K562 (cell line): ENCODE measurements around the gene LRRK1. TPM values are rescaled to one million over a fixed set of nuclear protein-coding genes. Genes with fewer than 3 reads are reported as not detected.

Experiments
- MNT ChIP-seq, 2 experiments: fragments of 450-650 bp; conservative IDR thresholded peaks; 2 replicates each; pipeline ENCODE4 v1.6.1; 2017; ENCODE audit warnings: mild to moderate bottlenecking in 2 of 2, moderate library complexity in 2 of 2
- REST ChIP-seq, 2 experiments: fragments of 450-650 bp; formaldehyde crosslinking in 1 of 2; IDR thresholded peaks; 2 replicates each; pipeline versions ENCODE4 v1.4.0 to v1.6.1; 2014 to 2020; ENCODE audit warnings: mild to moderate bottlenecking in 2 of 2, borderline replicate concordance in 1 of 2, low read depth in 1 of 2
- polyA plus RNA-seq, 8 experiments: library from polyadenylated mRNA; depleted of rRNA in 4 of 8; stranded (reverse) in 5 of 8; unstranded in 3 of 8; fragments of >200 nt; fragmentation: Nextera tagmentation in 2 of 8; fragmentation: Illumina TruSeq in 1 of 8; extraction: Ambion mirVana in 2 of 8; extraction: Trizol in 1 of 8; gene quantifications; 2 replicates each; pipeline versions ENCODE4 v1.2.1 to v1.2.3, GENCODE V29; 2011 to 2014; ENCODE audit warnings: inconsistent platforms in 1 of 8, missing spikeins in 1 of 8
- total RNA-seq, 7 experiments: library from RNA; depleted of rRNA in 6 of 7; stranded (reverse); fragments of >200 nt in 6 of 7; fragmentation: Illumina TruSeq in 2 of 7; extraction: Trizol in 2 of 7; gene quantifications; 2 replicates each; pipeline versions ENCODE4 v1.2.1 to v1.2.3, GENCODE V29; 2011 to 2021; ENCODE audit warnings: low replicate concordance in 1 of 7

The LRRK1 gene
- total and polyA plus RNA-seq, 9 of the 15 experiments (the other 6 are each of a cell fraction or from before 2014, with no cell fraction given) = 0.01 to 1.5 (median 0.11) TPM

- TF ChIP-seq REST (IDR thresholded peaks at IDR 0.05; ENCODE audit: borderline replicate concordance) (peak; percentile 47; the same call in 1 of the 2 replicates), REST (CRISPR knock-in tag; IDR thresholded peaks at IDR 0.05; ENCODE audit: low read depth) (no peak), MNT (conservative IDR thresholded peaks at IDR 0.05) (no peak)
Observed at GRCh38 chr15:100873029-100873677, 46.0 kb upstream of the LRRK1 start (continued).
